SK-N-SH treated with all-trans-retinoic acid at 6 μM for 48 hours (cell line): Measurements from ENCODE around the gene AUTS2.

Source experiments
- ATAC-seq: fragments of 200-7000 bp; cut with Tn5 transposase; 3 replicates; pipeline ENCODE4 v1.9.1; 2020; ENCODE audit warnings: mild to moderate bottlenecking, moderate library complexity
- ARNTL ChIP-seq: fragments of 450-650 bp; formaldehyde crosslinking; IDR thresholded peaks from 2 replicates; pipeline ENCODE4 v1.5.0; 2020; ENCODE audit warnings: low read depth, mild to moderate bottlenecking, moderate library complexity, borderline replicate concordance
- CREB5 ChIP-seq: fragments of 250-450 bp; sonication (Bioruptor Pico); IDR thresholded peaks from 2 replicates; pipeline ENCODE4 v1.5.1; 2020; ENCODE audit warnings: low read depth, mild to moderate bottlenecking, moderate library complexity
- CSDC2 ChIP-seq: fragments of 250-450 bp; sonication (Bioruptor Pico); IDR thresholded peaks from 2 replicates; pipeline ENCODE4 v1.5.0; 2020; ENCODE audit warnings: mild to moderate bottlenecking, moderate library complexity
- CSRNP3 ChIP-seq: fragments of 250-450 bp; sonication (Bioruptor Pico); IDR thresholded peaks from 2 replicates; pipeline ENCODE4 v1.5.1; 2021; ENCODE audit warnings: mild to moderate bottlenecking, moderate library complexity
- ESRRG ChIP-seq: fragments of 250-450 bp; sonication (Bioruptor Pico); IDR thresholded peaks from 2 replicates; pipeline ENCODE4 v1.6.1; 2021; ENCODE audit warnings: mild to moderate bottlenecking
- GLIS3 ChIP-seq: fragments of 250-450 bp; sonication (Bioruptor Pico); IDR thresholded peaks from 2 replicates; pipeline ENCODE4 v1.5.0; 2020; ENCODE audit warnings: mild to moderate bottlenecking, moderate library complexity
- ISL1 ChIP-seq: fragments of 250-450 bp; sonication (Bioruptor Pico); IDR thresholded peaks from 2 replicates; pipeline ENCODE4 v2.1.2; 2022; ENCODE audit warnings: mild to moderate bottlenecking, moderate library complexity
- OSR1 ChIP-seq: fragments of 250-450 bp; sonication (Bioruptor Pico); IDR thresholded peaks from 2 replicates; pipeline ENCODE4 v1.8.0; 2022; ENCODE audit warnings: moderate library complexity, mild to moderate bottlenecking, inconsistent platforms
- PATZ1 ChIP-seq: fragments of 250-450 bp; sonication (Bioruptor Pico); IDR thresholded peaks from 2 replicates; pipeline ENCODE4 v1.8.0; 2020; ENCODE audit warnings: mild to moderate bottlenecking, moderate library complexity, borderline replicate concordance
- POU6F1 ChIP-seq: fragments of 250-450 bp; sonication (Bioruptor Pico); IDR thresholded peaks from 2 replicates; pipeline ENCODE4 v1.8.0; 2021; ENCODE audit warnings: low read depth, mild to moderate bottlenecking, moderate library complexity, borderline replicate concordance
- PPARA ChIP-seq: fragments of 250-450 bp; sonication (Bioruptor Pico); IDR thresholded peaks from 2 replicates; pipeline ENCODE4 v1.5.0; 2020; ENCODE audit warnings: mild to moderate bottlenecking, borderline replicate concordance
- RARB ChIP-seq: fragments of 250-450 bp; sonication (Bioruptor Pico); IDR thresholded peaks from 2 replicates; pipeline ENCODE4 v1.8.0; 2021; ENCODE audit warnings: mild to moderate bottlenecking, moderate library complexity
- SNAI2 ChIP-seq: fragments of 250-450 bp; sonication (Bioruptor Pico); IDR thresholded peaks from 2 replicates; pipeline ENCODE4 v1.5.0; 2020; ENCODE audit warnings: mild to moderate bottlenecking, moderate library complexity
- TCF4 ChIP-seq: fragments of 250-450 bp; sonication (Bioruptor Pico); IDR thresholded peaks from 2 replicates; pipeline ENCODE4 v1.8.0; 2021; ENCODE audit warnings: mild to moderate bottlenecking, moderate library complexity, borderline replicate concordance
- TOX ChIP-seq: fragments of 250-450 bp; sonication (Bioruptor Pico); IDR thresholded peaks from 2 replicates; pipeline ENCODE4 v1.8.0; 2021; ENCODE audit warnings: mild to moderate bottlenecking, moderate library complexity, borderline replicate concordance
- TSHZ2 ChIP-seq: fragments of 250-450 bp; sonication (Bioruptor Pico); IDR thresholded peaks from 2 replicates; pipeline ENCODE4 v1.5.0; 2020; ENCODE audit warnings: mild to moderate bottlenecking, moderate library complexity
- ZC3H10 ChIP-seq: fragments of 250-450 bp; sonication (Bioruptor Pico); IDR thresholded peaks from 2 replicates; pipeline ENCODE4 v1.5.1; 2021; ENCODE audit warnings: mild to moderate bottlenecking, moderate library complexity
- ZFP30 ChIP-seq: fragments of 450-650 bp; formaldehyde crosslinking; IDR thresholded peaks from 2 replicates; pipeline ENCODE4 v1.5.0; 2022; ENCODE audit warnings: mild to moderate bottlenecking, moderate library complexity
- ZNF565 ChIP-seq: fragments of 450-650 bp; formaldehyde crosslinking; conservative IDR thresholded peaks from 2 replicates; pipeline ENCODE4 v1.5.0; 2020; ENCODE audit warnings: low read depth, mild to moderate bottlenecking, moderate library complexity
- ZNF8 ChIP-seq: fragments of 450-650 bp; formaldehyde crosslinking; IDR thresholded peaks from 2 replicates; pipeline ENCODE4 v1.5.0; 2020; ENCODE audit warnings: mild to moderate bottlenecking, moderate library complexity

Gene AUTS2

GRCh38 chr7:70640266-70640833 is 1042.1 kb downstream of the AUTS2 start:
- TF ChIP-seq RARB (CRISPR knock-in tag) (no peak), PPARA (no peak), ARNTL (CRISPR knock-in tag) (no peak), POU6F1 (CRISPR knock-in tag) (no peak), ISL1 (CRISPR knock-in tag) (no peak), OSR1 (no peak), ZC3H10 (CRISPR knock-in tag) (no peak), SNAI2 (CRISPR knock-in tag) (no peak), TOX (no peak), CREB5 (CRISPR knock-in tag) (no peak)
- ATAC-seq, result peak; percentile 64; the same call in 2 of the 3 replicates

- ATAC-seq, result no peak
- TF ChIP-seq TSHZ2 (CRISPR knock-in tag) (no peak), GLIS3 (no peak), TCF4 (CRISPR knock-in tag) (no peak), PPARA (no peak), CSDC2 (CRISPR knock-in tag) (no peak), ZNF8 (no peak), CSRNP3 (CRISPR knock-in tag) (no peak), SNAI2 (CRISPR knock-in tag) (no peak), ESRRG (CRISPR knock-in tag) (no peak), RARB (CRISPR knock-in tag) (no peak), ZNF565 (no peak), PATZ1 (no peak), ZFP30 (CRISPR knock-in tag) (no peak), OSR1 (no peak), POU6F1 (CRISPR knock-in tag) (no peak), CREB5 (CRISPR knock-in tag) (no peak)
Observed at GRCh38 chr7:70641882-70642281, 1043.6 kb downstream of the AUTS2 start.
